ENCODE data around the gene PRAF2.

- TF ChIP-seq, protein P1, sequence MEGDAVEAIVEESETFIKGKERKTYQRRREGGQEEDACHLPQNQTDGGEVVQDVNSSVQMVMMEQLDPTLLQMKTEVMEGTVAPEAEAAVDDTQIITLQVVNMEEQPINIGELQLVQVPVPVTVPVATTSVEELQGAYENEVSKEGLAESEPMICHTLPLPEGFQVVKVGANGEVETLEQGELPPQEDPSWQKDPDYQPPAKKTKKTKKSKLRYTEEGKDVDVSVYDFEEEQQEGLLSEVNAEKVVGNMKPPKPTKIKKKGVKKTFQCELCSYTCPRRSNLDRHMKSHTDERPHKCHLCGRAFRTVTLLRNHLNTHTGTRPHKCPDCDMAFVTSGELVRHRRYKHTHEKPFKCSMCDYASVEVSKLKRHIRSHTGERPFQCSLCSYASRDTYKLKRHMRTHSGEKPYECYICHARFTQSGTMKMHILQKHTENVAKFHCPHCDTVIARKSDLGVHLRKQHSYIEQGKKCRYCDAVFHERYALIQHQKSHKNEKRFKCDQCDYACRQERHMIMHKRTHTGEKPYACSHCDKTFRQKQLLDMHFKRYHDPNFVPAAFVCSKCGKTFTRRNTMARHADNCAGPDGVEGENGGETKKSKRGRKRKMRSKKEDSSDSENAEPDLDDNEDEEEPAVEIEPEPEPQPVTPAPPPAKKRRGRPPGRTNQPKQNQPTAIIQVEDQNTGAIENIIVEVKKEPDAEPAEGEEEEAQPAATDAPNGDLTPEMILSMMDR (IDR thresholded peaks at IDR 0.05): no peak
- TF ChIP-seq, protein P2, sequence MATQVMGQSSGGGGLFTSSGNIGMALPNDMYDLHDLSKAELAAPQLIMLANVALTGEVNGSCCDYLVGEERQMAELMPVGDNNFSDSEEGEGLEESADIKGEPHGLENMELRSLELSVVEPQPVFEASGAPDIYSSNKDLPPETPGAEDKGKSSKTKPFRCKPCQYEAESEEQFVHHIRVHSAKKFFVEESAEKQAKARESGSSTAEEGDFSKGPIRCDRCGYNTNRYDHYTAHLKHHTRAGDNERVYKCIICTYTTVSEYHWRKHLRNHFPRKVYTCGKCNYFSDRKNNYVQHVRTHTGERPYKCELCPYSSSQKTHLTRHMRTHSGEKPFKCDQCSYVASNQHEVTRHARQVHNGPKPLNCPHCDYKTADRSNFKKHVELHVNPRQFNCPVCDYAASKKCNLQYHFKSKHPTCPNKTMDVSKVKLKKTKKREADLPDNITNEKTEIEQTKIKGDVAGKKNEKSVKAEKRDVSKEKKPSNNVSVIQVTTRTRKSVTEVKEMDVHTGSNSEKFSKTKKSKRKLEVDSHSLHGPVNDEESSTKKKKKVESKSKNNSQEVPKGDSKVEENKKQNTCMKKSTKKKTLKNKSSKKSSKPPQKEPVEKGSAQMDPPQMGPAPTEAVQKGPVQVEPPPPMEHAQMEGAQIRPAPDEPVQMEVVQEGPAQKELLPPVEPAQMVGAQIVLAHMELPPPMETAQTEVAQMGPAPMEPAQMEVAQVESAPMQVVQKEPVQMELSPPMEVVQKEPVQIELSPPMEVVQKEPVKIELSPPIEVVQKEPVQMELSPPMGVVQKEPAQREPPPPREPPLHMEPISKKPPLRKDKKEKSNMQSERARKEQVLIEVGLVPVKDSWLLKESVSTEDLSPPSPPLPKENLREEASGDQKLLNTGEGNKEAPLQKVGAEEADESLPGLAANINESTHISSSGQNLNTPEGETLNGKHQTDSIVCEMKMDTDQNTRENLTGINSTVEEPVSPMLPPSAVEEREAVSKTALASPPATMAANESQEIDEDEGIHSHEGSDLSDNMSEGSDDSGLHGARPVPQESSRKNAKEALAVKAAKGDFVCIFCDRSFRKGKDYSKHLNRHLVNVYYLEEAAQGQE (IDR thresholded peaks at IDR 0.05; ENCODE audit: insufficient read depth in 1 of 2, low read depth in 2 of 2, low read length in 1 of 2): no peak
- TF ChIP-seq POLR2AphosphoS5 (IDR thresholded peaks at IDR 0.05; ENCODE audit: low read depth, low read length) (no peak), SIN3A (IDR thresholded peaks at IDR 0.05; ENCODE audit: borderline replicate concordance, insufficient read depth, low read depth, low read length) (no peak)
These were observed 34.0 kb downstream of the PRAF2 start for GRCh38 chrX:49039598-49040375.

All from Panc1 (cell line).